Measurements from ENCODE around the gene KIF15.
A peak's percentile ranks its signal among the peaks of the same experiment; 100 is the strongest.
"Not testable (repeated sequence)": the region's sequence is repeated elsewhere in the genome, so short reads cannot be mapped to it uniquely, and the experiment has no call there.

Gene KIF15

DNA sequence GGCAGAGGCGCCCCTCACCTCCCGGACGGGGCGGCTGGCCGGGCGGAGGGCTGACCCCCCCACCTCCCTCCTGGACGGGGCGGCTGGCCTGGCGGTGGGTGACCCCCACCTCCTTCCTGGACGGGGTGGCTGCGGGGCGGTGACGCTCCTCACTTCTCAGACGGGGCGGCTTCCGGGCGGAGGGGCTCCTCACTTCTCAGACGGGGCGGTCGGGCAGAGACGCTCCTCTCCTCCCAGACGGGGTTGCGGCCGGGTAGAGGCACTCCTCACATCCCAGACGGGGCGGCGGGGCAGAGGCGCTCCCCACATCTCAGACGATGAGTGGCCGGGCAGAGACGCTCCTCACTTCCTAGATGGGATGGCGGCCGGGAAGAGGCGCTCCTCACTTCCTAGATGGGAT, 59.6 kb downstream of the KIF15 start:
- not testable (repeated sequence) for DNase-seq

GRCh38 chr3:44825264-44825925, 63.8 kb downstream of the KIF15 start:
- DNase-seq: no peak

- no peak for DNase-seq
Measured at GRCh38 chr3:44827196-44827595, 65.6 kb downstream of the KIF15 start.

DNA sequence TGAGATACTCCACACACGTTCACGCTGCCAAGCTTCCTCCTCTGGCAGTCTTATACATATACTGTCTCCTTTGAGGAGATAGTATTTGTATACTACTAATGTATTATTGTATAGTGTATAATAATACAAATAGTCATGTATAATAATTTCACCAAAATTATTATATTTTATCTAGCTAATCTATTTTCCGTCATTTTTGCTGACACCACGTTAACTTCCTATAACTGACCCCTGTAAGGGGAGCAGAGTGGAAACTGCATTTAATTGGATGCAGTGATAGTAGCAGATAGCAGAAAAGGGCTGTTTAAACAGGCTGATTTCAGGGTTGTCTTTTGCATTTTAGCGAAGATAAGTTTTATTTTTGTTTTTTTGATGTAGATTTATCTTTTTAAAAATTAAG, 69.6 kb downstream of the KIF15 start:
- no peak for DNase-seq

GRCh38 chr3:44832032-44832431, 70.4 kb downstream of the KIF15 start:
- no peak for DNase-seq

GRCh38 chr3:44832965-44833364, 71.4 kb downstream of the KIF15 start:
- no peak for DNase-seq

GRCh38 chr3:44833394-44833793, 71.8 kb downstream of the KIF15 start:
- no peak for DNase-seq

- DNase-seq: no peak
Measured at GRCh38 chr3:44835684-44836083, 74.1 kb downstream of the KIF15 start.

DNA sequence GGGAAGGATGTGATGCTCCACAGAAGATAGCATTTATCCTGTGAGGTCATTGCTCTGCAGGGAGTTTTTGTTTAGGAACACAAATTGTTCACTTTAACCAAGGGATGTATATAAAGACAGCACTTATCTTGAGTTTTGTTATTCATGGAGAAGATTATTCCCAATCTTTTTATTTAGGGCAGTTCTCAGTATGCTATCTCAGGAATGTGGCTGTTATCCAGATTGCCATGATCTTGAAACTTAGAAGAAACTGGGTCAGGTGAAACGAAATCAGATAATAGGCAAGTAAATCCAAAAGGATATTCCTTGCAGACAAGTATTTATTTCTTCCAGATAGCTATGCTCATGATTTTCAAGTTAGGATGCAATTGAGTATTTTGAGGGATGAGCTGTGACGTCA, 80.8 kb downstream of the KIF15 start:
- no peak for DNase-seq

GRCh38 chr3:44845528-44846520, 84.2 kb downstream of the KIF15 start:
- DNase-seq: no peak

DNA sequence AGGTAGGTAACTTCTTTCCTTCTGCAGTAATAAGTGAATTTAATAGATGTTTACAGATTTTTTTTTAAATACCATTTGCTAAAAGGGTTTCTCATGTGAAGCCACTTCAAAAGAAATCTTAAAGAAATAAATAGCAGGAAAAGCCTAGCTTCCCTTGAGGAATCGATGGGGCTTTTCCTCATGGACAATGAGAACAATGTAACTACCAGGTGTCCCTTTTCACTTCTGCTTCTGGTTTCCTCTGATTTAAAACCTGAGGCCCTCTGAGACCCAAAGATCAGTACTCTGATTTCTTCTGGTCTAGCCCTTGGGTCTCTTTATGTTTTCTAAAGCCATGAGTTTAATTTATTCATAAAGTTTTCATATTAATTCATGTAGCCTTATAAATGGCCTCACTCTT, 87.0 kb downstream of the KIF15 start:
- DNase-seq: no peak

- DNase-seq: not testable (repeated sequence)
Measured at GRCh38 chr3:44856663-44857062, 95.1 kb downstream of the KIF15 start.

- no peak for DNase-seq
Measured at GRCh38 chr3:44860117-44860516, 98.5 kb downstream of the KIF15 start.

GRCh38 chr3:44861412-44862225, 100.0 kb downstream of the KIF15 start, which contains the start of gene TMEM42:
TMEM42 (plus strand) TSS chr3:44861912; CDS start chr3:44861925, 13 bp downstream.
- DNase-seq: peak; percentile 90

GRCh38 chr3:44862226-44862637, 100.6 kb downstream of the KIF15 start:
- no peak for DNase-seq

DNA sequence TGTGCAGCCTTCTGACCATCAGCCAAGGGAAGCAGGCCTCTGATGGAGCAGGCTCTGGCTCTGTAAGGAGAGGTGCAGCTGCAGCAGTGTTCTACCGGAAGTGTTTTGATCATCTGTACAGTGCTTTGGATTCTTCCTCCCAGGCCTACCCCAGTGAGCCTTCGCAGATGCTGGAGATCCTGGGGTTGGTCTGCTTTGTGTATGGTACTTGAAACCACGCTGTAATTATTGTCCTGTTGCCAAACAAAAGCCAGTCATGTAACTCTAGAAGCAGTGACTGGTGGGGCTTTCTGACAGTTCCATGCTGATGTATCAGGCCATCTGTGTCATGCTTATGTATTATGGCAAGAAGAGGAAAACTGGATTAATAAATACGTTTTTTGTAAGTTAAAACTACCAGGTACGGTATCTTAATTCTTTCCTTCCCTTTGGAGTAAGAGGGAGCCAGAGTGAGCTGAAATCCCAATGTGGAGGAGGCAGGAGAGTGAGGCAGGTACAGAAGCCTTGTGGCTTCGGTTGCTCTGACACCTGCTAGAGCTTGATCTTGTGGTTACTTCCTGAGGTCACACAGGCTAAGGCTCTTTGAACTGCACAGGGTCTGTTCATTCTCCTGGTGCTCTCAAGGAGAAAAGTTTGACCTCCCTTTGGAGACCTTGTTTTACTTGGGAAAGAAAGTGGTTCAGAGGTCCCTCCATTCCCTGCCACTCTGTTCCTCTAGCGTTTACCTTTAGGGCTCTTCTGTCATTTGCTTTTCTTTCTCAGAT, 103.9 kb downstream of the KIF15 start:
- no peak for DNase-seq

DNA sequence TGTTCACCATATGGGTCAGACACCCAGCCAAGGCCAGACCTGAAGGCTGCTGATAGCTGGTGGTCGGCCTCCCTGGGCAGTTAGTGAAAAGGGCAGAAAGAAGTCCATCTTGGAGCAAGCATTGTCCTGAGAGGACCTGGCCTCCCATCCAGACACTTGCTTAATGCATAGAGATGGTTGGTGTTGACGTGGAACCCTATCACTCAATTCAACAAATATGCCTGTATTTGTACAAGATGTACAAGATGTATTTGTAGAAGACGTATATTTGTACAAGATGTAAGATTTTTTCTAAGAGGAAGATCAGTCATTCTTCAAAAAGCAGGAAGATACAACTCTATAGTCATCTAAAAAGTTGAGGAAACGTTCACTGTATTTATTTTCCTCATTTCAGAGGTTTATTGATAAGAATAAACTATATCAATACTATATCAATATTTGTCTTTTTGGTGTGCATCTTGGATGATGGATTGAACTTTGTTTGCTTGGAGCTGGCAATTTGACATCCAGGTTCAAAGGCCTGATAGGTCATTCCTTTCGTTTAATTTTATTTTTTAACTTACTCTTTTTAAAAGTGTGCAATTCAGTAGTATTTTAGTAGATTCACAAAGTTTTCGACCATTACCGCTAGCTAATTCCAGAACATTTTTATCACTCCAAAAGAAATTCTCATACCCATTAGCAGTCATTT, 106.0 kb downstream of the KIF15 start:
- no peak for DNase-seq

- no peak for DNase-seq
Measured at GRCh38 chr3:44870375-44871061, 108.9 kb downstream of the KIF15 start.

DNA sequence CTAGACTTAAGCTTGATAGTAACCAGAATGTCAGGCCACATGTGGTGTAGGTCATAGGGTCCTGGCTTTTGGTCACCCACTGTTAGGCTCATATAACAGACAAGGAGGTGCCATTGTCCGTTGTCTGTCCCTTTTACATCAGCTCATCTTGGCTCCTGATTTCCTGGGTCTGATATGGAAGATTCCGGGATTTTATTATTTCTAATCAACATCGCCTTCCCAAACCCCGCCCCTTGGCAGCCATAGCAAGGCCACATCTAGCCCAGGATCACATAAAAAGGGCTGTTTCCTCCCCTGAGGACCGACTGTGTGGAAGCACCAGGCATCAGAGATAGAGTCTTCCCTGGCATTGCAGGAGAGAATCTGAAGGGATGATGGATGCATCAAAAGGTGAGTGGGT, 112.7 kb downstream of the KIF15 start, which contains the start of gene TGM4:
Gene TGM4, plus strand, starts transcription at position 301 of the 400 bp plus-strand sequence. Its CDS starts 71 bp downstream, at position 372.
- DNase-seq: no peak

GRCh38 chr3:44875596-44875995, 114.0 kb downstream of the KIF15 start:
- DNase-seq: no peak

DNA sequence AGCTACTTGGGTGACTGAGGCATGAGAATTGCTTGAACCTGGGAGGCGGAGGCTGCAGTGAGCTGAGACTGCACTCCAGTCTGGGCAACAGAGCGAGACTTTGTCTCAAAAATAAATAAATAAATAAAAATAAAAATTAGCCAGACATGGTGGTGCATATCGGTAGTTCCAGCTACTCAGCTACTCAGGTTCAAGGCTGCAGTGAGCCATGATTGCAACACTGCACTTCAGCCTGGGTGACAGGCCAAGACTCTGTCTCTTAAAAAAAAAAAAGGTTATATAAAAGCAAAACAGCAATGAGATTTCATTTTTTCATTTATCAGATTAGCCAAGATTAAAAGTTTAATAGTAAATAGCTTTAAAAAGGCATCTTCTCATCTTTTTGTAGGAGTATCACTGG, 115.7 kb downstream of the KIF15 start:
- DNase-seq: no peak
